Measurements from ENCODE around the gene MTHFSD. TPM values are rescaled to one million over a fixed set of nuclear protein-coding genes. Genes with fewer than 3 reads are reported as not detected.

MTHFSD gene
- total and polyA plus RNA-seq, 2 of the 8 experiments (the other 6 are each of a cell fraction or from before 2014, with no cell fraction given), result 7.1 to 9.8 TPM

GRCh38 chr16:86513471-86514277 lies 41.4 kb downstream of the MTHFSD start (continued):
- TF ChIP-seq CHD7 (IDR thresholded peaks at IDR 0.05; ENCODE audit: insufficient replicate concordance, low read length), result no peak
- TF ChIP-seq SUZ12 (IDR thresholded peaks at IDR 0.05; ENCODE audit: low read length), result peak; percentile 7

Data from H1 (cell line).